ENCODE data around the gene DGKI. TPM values are rescaled to one million over a fixed set of nuclear protein-coding genes. Genes with fewer than 3 reads are reported as not detected.

DGKI gene
- polyA plus RNA-seq, 1 experiment: 1.4 TPM

DNA sequence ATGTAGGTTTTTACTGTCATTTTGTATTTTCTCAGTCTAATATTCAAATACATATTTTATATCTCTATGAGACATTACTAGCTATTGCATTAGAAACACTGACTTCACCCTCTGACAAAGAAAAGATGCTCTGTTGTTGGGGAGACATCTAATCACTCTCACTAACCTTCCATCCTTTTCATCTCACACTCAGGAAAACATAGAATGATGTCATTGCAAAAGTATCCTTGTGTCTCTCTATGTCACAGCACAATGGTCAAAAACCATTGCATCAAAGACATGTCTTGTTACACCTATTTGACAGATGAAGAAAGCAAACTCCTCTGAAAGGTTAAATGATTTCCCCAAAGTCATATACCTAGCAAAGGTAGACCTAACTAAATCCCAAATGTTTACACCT lies 272.0 kb downstream of the DGKI start:
- Histone ChIP-seq H3K4me3 (ENCODE audit: low read depth, low read length) (no peak overlapping the region), H3K36me3 (ENCODE audit: control insufficient read depth, insufficient read depth, low read length) (no peaks in the 10 kb centered on the region), H3K27me3 (ENCODE audit: control insufficient read depth, insufficient read depth, low read length) (no peaks in the 10 kb centered on the region)
- ChIA-PET POLR2A (no interaction called here), CTCF (interaction anchor here (0.7 kb wide), 1 partner anchor 1168 kb away, joined by 3 read pairs; no protein-coding TSS in a partner anchor)
- TF ChIP-seq, protein P1, sequence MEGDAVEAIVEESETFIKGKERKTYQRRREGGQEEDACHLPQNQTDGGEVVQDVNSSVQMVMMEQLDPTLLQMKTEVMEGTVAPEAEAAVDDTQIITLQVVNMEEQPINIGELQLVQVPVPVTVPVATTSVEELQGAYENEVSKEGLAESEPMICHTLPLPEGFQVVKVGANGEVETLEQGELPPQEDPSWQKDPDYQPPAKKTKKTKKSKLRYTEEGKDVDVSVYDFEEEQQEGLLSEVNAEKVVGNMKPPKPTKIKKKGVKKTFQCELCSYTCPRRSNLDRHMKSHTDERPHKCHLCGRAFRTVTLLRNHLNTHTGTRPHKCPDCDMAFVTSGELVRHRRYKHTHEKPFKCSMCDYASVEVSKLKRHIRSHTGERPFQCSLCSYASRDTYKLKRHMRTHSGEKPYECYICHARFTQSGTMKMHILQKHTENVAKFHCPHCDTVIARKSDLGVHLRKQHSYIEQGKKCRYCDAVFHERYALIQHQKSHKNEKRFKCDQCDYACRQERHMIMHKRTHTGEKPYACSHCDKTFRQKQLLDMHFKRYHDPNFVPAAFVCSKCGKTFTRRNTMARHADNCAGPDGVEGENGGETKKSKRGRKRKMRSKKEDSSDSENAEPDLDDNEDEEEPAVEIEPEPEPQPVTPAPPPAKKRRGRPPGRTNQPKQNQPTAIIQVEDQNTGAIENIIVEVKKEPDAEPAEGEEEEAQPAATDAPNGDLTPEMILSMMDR (IDR thresholded peaks at IDR 0.05; ENCODE audit: insufficient read depth, low read depth, low read length): no peak
- DNase-seq (ENCODE audit: low read depth): no peak

DNA sequence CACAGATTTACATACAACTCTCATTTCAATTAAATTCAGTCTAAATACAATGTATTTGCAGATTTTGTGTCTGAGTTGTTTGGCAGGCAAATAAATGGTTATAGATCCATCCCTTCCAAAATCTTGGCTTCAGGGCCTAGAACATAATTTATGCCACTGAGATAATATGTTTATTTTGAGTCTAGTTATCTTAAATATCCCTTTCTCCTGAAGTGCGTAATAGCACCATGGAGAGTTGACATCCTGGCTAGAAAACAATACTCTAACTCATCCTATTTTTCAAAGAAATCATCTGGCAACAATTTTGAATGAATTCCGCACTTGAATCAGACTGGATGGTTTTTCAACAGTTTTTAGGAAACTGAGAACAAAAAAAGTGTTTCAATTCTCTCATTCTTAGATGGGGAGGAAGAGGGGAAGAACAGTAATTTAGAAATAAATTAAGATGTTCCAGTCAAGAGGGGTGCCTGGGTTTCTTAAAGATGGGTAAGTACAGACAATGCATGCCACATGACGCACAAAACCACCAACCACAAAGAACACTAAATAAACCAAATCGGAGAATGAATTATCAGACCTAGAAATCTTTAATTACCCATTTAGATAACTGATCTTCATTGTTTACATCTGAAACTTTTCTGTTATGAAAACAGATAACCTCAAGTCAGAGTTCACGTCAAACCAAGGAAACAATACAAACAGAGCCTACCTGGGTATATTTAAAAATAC lies 274.6 kb downstream of the DGKI start:
- Histone ChIP-seq H3K27me3 (ENCODE audit: control insufficient read depth, insufficient read depth, low read length) (no peaks in the 10 kb centered on the region), H3K36me3 (ENCODE audit: control insufficient read depth, insufficient read depth, low read length) (no peaks in the 10 kb centered on the region), H3K4me3 (ENCODE audit: low read depth, low read length) (no peak overlapping the region)
- POLR2A ChIA-PET: no interaction called here
- TF ChIP-seq, protein P1 (IDR thresholded peaks at IDR 0.05; ENCODE audit: insufficient read depth, low read depth, low read length): no peak
- CTCF ChIA-PET: no interaction called here
- DNase-seq (ENCODE audit: low read depth): no peak

DNA sequence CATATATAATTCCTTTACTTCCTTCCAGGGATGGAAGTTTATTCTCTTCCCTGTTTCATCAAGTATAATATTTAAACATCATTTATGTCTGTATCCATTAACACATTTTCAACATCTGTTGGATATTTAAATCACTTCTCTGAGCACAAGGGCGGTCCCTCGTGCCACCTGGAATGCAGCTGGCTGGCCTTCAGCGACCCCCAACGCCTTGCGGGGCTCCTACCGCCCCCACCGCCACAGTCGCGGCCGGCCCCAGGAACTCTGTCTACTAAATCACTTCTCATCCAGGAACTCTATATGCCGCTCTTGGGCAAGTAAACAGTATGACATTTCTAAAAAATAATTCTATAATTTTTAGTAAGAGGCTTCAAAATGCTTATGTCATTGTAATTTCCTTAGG lies 282.1 kb downstream of the DGKI start:
- ChIA-PET POLR2A (no interaction called here), CTCF (no interaction called here)
- Histone ChIP-seq H3K36me3 (ENCODE audit: control insufficient read depth, insufficient read depth, low read length) (no peaks in the 10 kb centered on the region), H3K27me3 (ENCODE audit: control insufficient read depth, insufficient read depth, low read length) (no peaks in the 10 kb centered on the region), H3K4me3 (ENCODE audit: low read depth, low read length) (no peak overlapping the region)
- DNase-seq (ENCODE audit: low read depth): no peak
- TF ChIP-seq, protein P1 (IDR thresholded peaks at IDR 0.05; ENCODE audit: insufficient read depth, low read depth, low read length): no peak

DNA sequence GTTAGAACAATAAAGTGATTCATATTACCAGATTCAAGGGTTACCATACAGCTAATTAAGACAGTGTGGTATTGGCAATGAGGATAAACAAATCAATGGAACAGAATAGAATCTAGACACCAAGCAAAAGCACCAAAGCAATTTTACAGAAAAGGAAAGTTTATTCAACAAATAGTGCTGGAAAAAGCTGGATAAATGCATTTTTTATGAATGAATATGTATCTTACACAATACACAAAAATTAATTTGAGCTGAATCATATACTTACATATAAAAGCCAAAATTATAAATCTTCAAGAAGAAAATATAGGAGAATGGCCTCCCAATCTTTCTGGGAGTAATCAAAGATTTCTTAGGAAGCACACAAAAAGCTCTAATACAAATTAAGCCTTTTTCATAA lies 282.8 kb downstream of the DGKI start:
- Histone ChIP-seq H3K27me3 (ENCODE audit: control insufficient read depth, insufficient read depth, low read length) (no peaks in the 10 kb centered on the region), H3K36me3 (ENCODE audit: control insufficient read depth, insufficient read depth, low read length) (no peaks in the 10 kb centered on the region), H3K4me3 (ENCODE audit: low read depth, low read length) (no peak overlapping the region)
- ChIA-PET POLR2A (no interaction called here), CTCF (no interaction called here)
- DNase-seq (ENCODE audit: low read depth): no peak
- TF ChIP-seq, protein P1 (IDR thresholded peaks at IDR 0.05; ENCODE audit: insufficient read depth, low read depth, low read length): no peak

DNA sequence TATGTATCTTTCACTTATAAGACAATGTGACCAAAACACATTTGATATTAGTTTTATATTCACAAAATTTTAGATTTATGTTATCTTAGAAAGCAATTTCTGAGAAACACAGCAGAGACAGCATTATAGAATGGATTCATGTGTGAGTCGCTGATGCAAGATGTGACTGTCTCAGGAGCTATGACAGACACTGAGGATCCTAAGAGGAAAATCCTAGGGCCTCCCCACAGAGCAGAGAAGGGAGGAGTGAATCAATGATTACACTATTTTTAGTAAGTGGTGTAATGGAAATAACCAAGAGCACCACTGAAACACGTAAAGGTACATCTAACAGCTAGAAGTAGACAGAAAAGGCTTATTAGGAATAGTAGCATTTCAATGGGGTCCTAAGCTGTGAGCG lies 299.3 kb downstream of the DGKI start:
- ChIA-PET POLR2A (no interaction called here), CTCF (interaction anchor here (1.1 to 1.4 kb wide), 2 partner anchors 11 to 377 kb away, joined by 3 read pairs; no protein-coding TSS in a partner anchor)
- TF ChIP-seq, protein P1 (IDR thresholded peaks at IDR 0.05; ENCODE audit: insufficient read depth, low read depth, low read length): no peak
- Histone ChIP-seq H3K36me3 (ENCODE audit: control insufficient read depth, insufficient read depth, low read length) (no peaks in the 10 kb centered on the region), H3K4me3 (ENCODE audit: low read depth, low read length) (no peak overlapping the region), H3K27me3 (ENCODE audit: control insufficient read depth, insufficient read depth, low read length) (no peaks in the 10 kb centered on the region)
- DNase-seq (ENCODE audit: low read depth): no peak
